ENCODE results near the gene R3HCC1L.

GRCh38 chr10:98172073-98172472 is 37.6 kb downstream of the R3HCC1L start:
- TF ChIP-seq POLR2AphosphoS5 (IDR thresholded peaks at IDR 0.05; ENCODE audit: low read depth, low read length) (no peak), POLR2A (IDR thresholded peaks at IDR 0.05; ENCODE audit: low read depth, low read length) (no peak), TAF1 (IDR thresholded peaks at IDR 0.05; ENCODE audit: borderline replicate concordance, low read depth, low read length) (no peak)
